GM12878 (cell line): ENCODE results near the gene BEST3. TPM values are rescaled to one million over a fixed set of nuclear protein-coding genes. Genes with fewer than 3 reads are reported as not detected.

Source experiments
- ATAC-seq: fragments of 200-7000 bp; cut with Tn5 transposase; 3 replicates; pipeline ENCODE4 v1.9.1; 2020; ENCODE audit warnings: mild to moderate bottlenecking, moderate library complexity
- BruUV-seq: library from RNA; stranded (reverse); fragments of 400-500 nt; replicated peaks from 2 replicates; lab custom pipeline; 2021; lab: Mats Ljungman, UMichigan
- CTCF ChIA-PET: fragments of 300-600 bp; sonication (Branson Sonifier 250); formaldehyde crosslinking; extraction: SDS; loops from one replicate; lab custom pipeline; 2021; ENCODE audit warnings: inconsistent platforms; lab: Yijun Ruan, JAX
- POLR2A ChIA-PET: fragments of 350-600 bp; formaldehyde crosslinking; extraction: SDS; loops from one replicate; lab custom pipeline; 2021; ENCODE audit warnings: inconsistent platforms; lab: Charles Lee
- RAD21 ChIA-PET: fragments of 300-600 bp; sonication (Branson Sonifier 250); formaldehyde crosslinking; loops from one replicate; lab custom pipeline; 2023; ENCODE audit warnings: antibody characterized with exemption; ENCODE audit not compliant: unreplicated experiment; lab: Charles Lee
- SMC1A ChIA-PET: fragments of 300-600 bp; sonication (Branson Sonifier 250); formaldehyde crosslinking; loops from one replicate; lab custom pipeline; 2023; ENCODE audit not compliant: unreplicated experiment, uncharacterized antibody; lab: Charles Lee
- DNase-seq: peaks from one replicate; pipeline ENCODE4 v3.0.0-alpha.2; 2011; ENCODE audit warnings: low read depth, low spot score
- FAIRE-seq: peaks from 3 replicates; lab custom pipeline; 2011; peaks lifted over from hg19 to GRCh38; lab: Jason Lieb, UNC
- H2AFZ ChIP-seq: 2 replicates; pipeline ENCODE4 v1.6.0; 2011; ENCODE audit warnings: low read depth, low read length, control low read depth; ENCODE audit not compliant: control insufficient read depth
- H3K27ac ChIP-seq: 2 replicates; pipeline ENCODE4 v1.5.1; 2011; ENCODE audit warnings: control low read depth; ENCODE audit not compliant: control insufficient read depth, insufficient read depth
- H3K27me3 ChIP-seq, 2 experiments: replicated peaks in 1 of 2; 2 replicates each; pipeline versions ENCODE4 v1.6.0 to v1.6.1; 2011; ENCODE audit warnings: low read length in 1 of 2; ENCODE audit not compliant: control insufficient read depth in 2 of 2, insufficient read depth in 2 of 2
- H3K36me3 ChIP-seq, 2 experiments: 2 replicates each; pipeline ENCODE4 v1.5.1; 2011; ENCODE audit warnings: low read length in 1 of 2; ENCODE audit not compliant: control insufficient read depth in 2 of 2, insufficient read depth in 2 of 2
- H3K4me1 ChIP-seq: 2 replicates; pipeline ENCODE4 v1.6.1; 2011; ENCODE audit warnings: mild to moderate bottlenecking, low read length, moderate library complexity, mixed read lengths; ENCODE audit not compliant: control insufficient read depth, insufficient read depth
- H3K4me2 ChIP-seq: 2 replicates; pipeline ENCODE4 v1.6.0; 2011; ENCODE audit warnings: control low read depth; ENCODE audit not compliant: control insufficient read depth, insufficient read depth
- H3K4me3 ChIP-seq: fragments of 200-600 bp; sonication (generic); 2 replicates; pipeline ENCODE4 v1.5.1; 2016
- H3K79me2 ChIP-seq: 2 replicates; pipeline ENCODE4 v1.6.0; 2011; ENCODE audit warnings: low read length; ENCODE audit not compliant: control insufficient read depth, insufficient read depth
- H3K9ac ChIP-seq: 2 replicates; pipeline ENCODE4 v1.8.0; 2011; ENCODE audit warnings: low read length, control low read depth, mixed read lengths; ENCODE audit not compliant: control insufficient read depth, insufficient read depth
- H3K9me3 ChIP-seq: replicated peaks from 3 replicates; pipeline ENCODE4 v1.5.1; 2011; ENCODE audit warnings: mild to moderate bottlenecking, low read length; ENCODE audit not compliant: control insufficient read depth, insufficient read depth
- H4K20me1 ChIP-seq: 2 replicates; pipeline ENCODE4 v1.6.0; 2011; ENCODE audit not compliant: control insufficient read depth, insufficient read depth
- BCL11A ChIP-seq: IDR thresholded peaks from 2 replicates; pipeline ENCODE4 v1.6.1; 2011; ENCODE audit warnings: low read depth, low read length
- BCLAF1 ChIP-seq: fragments of 450-650 bp; IDR thresholded peaks from 2 replicates; pipeline ENCODE4 v1.6.1; 2017; ENCODE audit warnings: antibody characterized with exemption, mild to moderate bottlenecking, moderate library complexity
- BHLHE40 ChIP-seq, 2 experiments: fragments of 450-650 bp in 1 of 2; IDR thresholded peaks; 2 replicates each; pipeline ENCODE4 v1.6.1; 2011 to 2017; ENCODE audit warnings: low read depth in 2 of 2, borderline replicate concordance in 1 of 2, improper control_type of control experiment in 1 of 2, low read length in 1 of 2, mild to moderate bottlenecking in 1 of 2
- CREM ChIP-seq: IDR thresholded peaks from 2 replicates; pipeline ENCODE4 v1.6.1; 2014; ENCODE audit warnings: antibody characterized with exemption, low read depth
- EED ChIP-seq: sonication (generic); IDR thresholded peaks from 2 replicates; pipeline ENCODE4 v1.6.1; 2016; ENCODE audit warnings: antibody characterized with exemption, low read depth
- EP300 ChIP-seq, 2 experiments: fragments of 150-350 bp in 1 of 2; IDR thresholded peaks; 2 replicates each; pipeline ENCODE4 v1.6.1; 2011 to 2012; ENCODE audit warnings: low read depth in 2 of 2, low read length in 2 of 2, borderline replicate concordance in 1 of 2, improper control_type of control experiment in 1 of 2, inconsistent platforms in 1 of 2; ENCODE audit not compliant: control insufficient read depth in 1 of 2
- FOXM1 ChIP-seq: IDR thresholded peaks from 2 replicates; pipeline ENCODE4 v1.6.1; 2012; ENCODE audit warnings: low read depth, mild to moderate bottlenecking, inconsistent platforms, low read length, moderate library complexity
- GABPA ChIP-seq: IDR thresholded peaks from 2 replicates; pipeline ENCODE4 v1.6.1; 2014; ENCODE audit warnings: antibody characterized with exemption, low read depth, mild to moderate bottlenecking, inconsistent platforms
- LARP7 ChIP-seq: fragments of 450-650 bp; IDR thresholded peaks from 2 replicates; pipeline ENCODE4 v1.6.1; 2017; ENCODE audit warnings: mild to moderate bottlenecking
- PBX3 ChIP-seq: IDR thresholded peaks from 2 replicates; pipeline ENCODE4 v1.6.1; 2011; ENCODE audit warnings: mild to moderate bottlenecking, low read depth, low read length, moderate library complexity; ENCODE audit not compliant: insufficient replicate concordance
- RCOR1 ChIP-seq: conservative IDR thresholded peaks from 2 replicates; pipeline ENCODE4 v1.6.1; 2012; ENCODE audit warnings: low read depth, low read length, improper control_type of control experiment
- SMAD5 ChIP-seq: IDR thresholded peaks from 2 replicates; pipeline ENCODE4 v1.6.1; 2016; ENCODE audit warnings: antibody characterized with exemption, low read depth
- SP1 ChIP-seq: IDR thresholded peaks from one replicate; pipeline ENCODE4 v1.6.1; 2011; ENCODE audit warnings: low read depth, low read length
- SUPT20H ChIP-seq: IDR thresholded peaks from 2 replicates; pipeline ENCODE4 v1.6.1; 2011; ENCODE audit warnings: low read depth, mild to moderate bottlenecking, low read length, moderate library complexity, borderline replicate concordance; ENCODE audit not compliant: control insufficient read depth
- ZNF384 ChIP-seq: IDR thresholded peaks from 2 replicates; pipeline ENCODE4 v1.6.1; 2012; ENCODE audit warnings: low read depth, mild to moderate bottlenecking, low read length, improper control_type of control experiment, borderline replicate concordance
- WGBS: methylation state at CpG from one replicate; pipeline ENCODE4 v1.1.6; 2016; ENCODE audit warnings: low lambda C conversion rate; ENCODE audit not compliant: insufficient replicate concordance, insufficient coverage; ENCODE audit errors: missing lambda C conversion rate; 5-methylcytosine and 5-hydroxymethylcytosine counted together
- in situ Hi-C: fragments of 300-500 bp; cut with MboI; formaldehyde crosslinking; loops from 9 replicates; pipeline ENCODE4 v1.14.3; 2018; ENCODE audit warnings: mixed read lengths
- intact Hi-C: fragments of 100-400 bp; cut with micrococcal nuclease; formaldehyde crosslinking; loops from one replicate; pipeline ENCODE4 v1.14.2; 2022; ENCODE audit not compliant: unreplicated experiment
- polyA plus RNA-seq, 11 experiments: library from polyadenylated mRNA; depleted of rRNA in 4 of 11; unstranded in 6 of 11; stranded (reverse) in 5 of 11; fragments of >200 nt; fragmentation: Nextera tagmentation in 4 of 11; fragmentation: Illumina TruSeq in 1 of 11; extraction: Ambion mirVana in 4 of 11; extraction: Trizol in 1 of 11; gene quantifications; 1 replicate in 1 of 11; 2 replicates in 10 of 11; pipeline versions ENCODE4 v1.2.1 to v1.2.3, GENCODE V29; 2011 to 2016; ENCODE audit warnings: inconsistent platforms in 2 of 11, missing spikeins in 2 of 11, low read depth in 1 of 11
- total RNA-seq, 4 experiments: library from RNA; depleted of rRNA in 3 of 4; stranded (reverse); fragments of >200 nt in 3 of 4; fragmentation: Illumina TruSeq in 1 of 4; extraction: Trizol in 1 of 4; gene quantifications; 2 replicates each; pipeline versions ENCODE4 v1.2.1 to v1.2.3, GENCODE V29; 2013 to 2021
- TF ChIP-seq, protein P1 (sequence below), 3 experiments: IDR thresholded peaks in 2 of 3; conservative IDR thresholded peaks in 1 of 3; 2 replicates each; pipeline ENCODE4 v1.5.1; 2011; ENCODE audit warnings: low read depth in 3 of 3, low read length in 3 of 3, mild to moderate bottlenecking in 3 of 3, control low read depth in 2 of 3, moderate library complexity in 2 of 3, inconsistent platforms in 1 of 3, mixed read lengths in 1 of 3; ENCODE audit not compliant: control insufficient read depth in 2 of 3, insufficient read depth in 1 of 3; ENCODE audit errors: extremely low read depth in 1 of 3

The BEST3 gene
- total and polyA plus RNA-seq, 10 of the 15 experiments (the other 5 are each of a cell fraction or from before 2014, with no cell fraction given): not detected

DNA sequence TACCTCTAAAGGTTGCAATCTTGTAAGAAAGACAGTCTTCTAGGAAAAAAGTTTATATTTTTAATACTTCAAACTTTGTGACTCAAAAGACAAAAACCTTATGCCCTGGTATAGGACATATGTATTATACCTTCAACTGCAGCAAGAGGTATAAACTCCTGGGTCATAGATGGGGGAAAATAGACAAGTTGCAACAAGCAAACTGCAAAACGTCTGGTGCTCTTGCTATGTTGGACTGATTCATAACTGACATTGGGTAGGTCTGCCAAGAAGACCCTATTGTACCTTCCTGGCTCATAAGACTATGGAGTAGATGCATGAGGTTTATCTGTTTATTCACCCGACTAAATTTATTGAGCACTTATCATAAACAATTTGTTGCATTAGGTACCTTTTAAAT lies 40.9 kb downstream of the BEST3 start (continued):
- TF ChIP-seq RCOR1 (no peak), LARP7 (no peak)

DNA sequence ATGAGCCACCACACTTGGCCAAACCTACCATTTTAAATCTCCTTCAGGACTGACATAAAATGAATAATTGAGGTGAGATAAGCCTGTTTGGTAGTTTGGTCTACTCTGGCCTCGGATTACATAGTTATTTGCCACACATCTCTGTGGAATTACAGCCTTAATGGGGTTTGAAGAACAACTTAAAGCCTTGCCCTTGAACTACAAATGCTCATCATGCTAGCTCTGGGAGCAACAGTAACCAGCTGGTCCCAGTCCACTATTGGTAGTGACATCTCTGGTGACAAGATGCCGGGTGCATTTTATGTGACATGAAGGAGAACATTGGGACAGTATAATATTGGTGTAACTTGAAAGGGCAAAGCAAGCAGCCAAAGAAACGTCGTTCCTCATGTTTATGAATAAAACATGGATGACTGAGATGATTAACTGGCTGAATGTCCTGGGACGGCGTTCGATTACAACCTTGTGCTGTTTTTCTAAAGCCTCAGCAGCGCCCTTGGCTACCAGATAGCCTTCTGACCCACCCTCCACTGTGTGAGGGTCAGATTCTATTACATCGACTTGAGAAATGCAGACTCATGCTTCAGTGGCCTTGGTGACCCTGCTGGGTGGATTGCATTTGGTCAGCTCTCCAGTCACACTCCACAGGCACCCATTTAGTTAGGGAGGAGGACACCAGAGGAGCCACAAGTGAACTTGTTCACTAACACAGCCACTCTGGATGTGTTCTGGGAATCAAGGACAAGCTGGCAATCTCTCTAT lies 41.5 kb downstream of the BEST3 start:
- H3K4me2 ChIP-seq: no peak overlapping the region
- TF ChIP-seq EP300 (IDR thresholded peaks at IDR 0.05; ENCODE audit: borderline replicate concordance in 1 of 2, control insufficient read depth in 1 of 2, low read depth in 2 of 2, low read length in 2 of 2): no peak
- TF ChIP-seq SP1: no peak
- TF ChIP-seq PBX3: no peak
- TF ChIP-seq SUPT20H: no peak
- no peak for TF ChIP-seq BCLAF1
- no peak for TF ChIP-seq CREM
- TF ChIP-seq BCL11A: no peak
- TF ChIP-seq FOXM1: no peak
- TF ChIP-seq SMAD5: no peak
- TF ChIP-seq EED: no peak
- TF ChIP-seq, protein P1, sequence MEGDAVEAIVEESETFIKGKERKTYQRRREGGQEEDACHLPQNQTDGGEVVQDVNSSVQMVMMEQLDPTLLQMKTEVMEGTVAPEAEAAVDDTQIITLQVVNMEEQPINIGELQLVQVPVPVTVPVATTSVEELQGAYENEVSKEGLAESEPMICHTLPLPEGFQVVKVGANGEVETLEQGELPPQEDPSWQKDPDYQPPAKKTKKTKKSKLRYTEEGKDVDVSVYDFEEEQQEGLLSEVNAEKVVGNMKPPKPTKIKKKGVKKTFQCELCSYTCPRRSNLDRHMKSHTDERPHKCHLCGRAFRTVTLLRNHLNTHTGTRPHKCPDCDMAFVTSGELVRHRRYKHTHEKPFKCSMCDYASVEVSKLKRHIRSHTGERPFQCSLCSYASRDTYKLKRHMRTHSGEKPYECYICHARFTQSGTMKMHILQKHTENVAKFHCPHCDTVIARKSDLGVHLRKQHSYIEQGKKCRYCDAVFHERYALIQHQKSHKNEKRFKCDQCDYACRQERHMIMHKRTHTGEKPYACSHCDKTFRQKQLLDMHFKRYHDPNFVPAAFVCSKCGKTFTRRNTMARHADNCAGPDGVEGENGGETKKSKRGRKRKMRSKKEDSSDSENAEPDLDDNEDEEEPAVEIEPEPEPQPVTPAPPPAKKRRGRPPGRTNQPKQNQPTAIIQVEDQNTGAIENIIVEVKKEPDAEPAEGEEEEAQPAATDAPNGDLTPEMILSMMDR (IDR thresholded peaks at IDR 0.05 in 2 of 3, conservative IDR thresholded peaks at IDR 0.05 in 1 of 3; ENCODE audit: control insufficient read depth in 2 of 3, extremely low read depth in 1 of 3, insufficient read depth in 1 of 3, low read depth in 3 of 3, low read length in 3 of 3): no peak
- no peak for TF ChIP-seq ZNF384
- TF ChIP-seq BHLHE40 (IDR thresholded peaks at IDR 0.05; ENCODE audit: borderline replicate concordance in 1 of 2, low read depth in 2 of 2, low read length in 1 of 2): no peak
- TF ChIP-seq GABPA: no peak
- in situ Hi-C loops (no loop called here), intact Hi-C loops (no loop called here)
- ATAC-seq (no peak), DNase-seq (no peak), FAIRE-seq (no peak)
- H3K79me2 ChIP-seq: no peaks in the 10 kb centered on the region
- ChIA-PET SMC1A (interaction anchor here (0.7 kb wide), 1 partner anchor 40 kb away, joined by 3 read pairs; no protein-coding TSS in a partner anchor), POLR2A (no interaction called here), RAD21 (no interaction called here), CTCF (interaction anchor here (1.4 kb wide), 1 partner anchor 19 kb away, joined by 3 read pairs; no protein-coding TSS in a partner anchor)
- 42% methylated on average over 9 of the region's 9 CpGs for WGBS
- no peak overlapping the region for H2AFZ ChIP-seq
- no peaks in the 10 kb centered on the region for H3K4me1 ChIP-seq
- peaks cover 0 to 3% of the 10 kb centered on the region in 2 experiments; a peak in 1 of 4 replicates for H3K27me3 ChIP-seq
- no peaks in the 10 kb centered on the region for H4K20me1 ChIP-seq
- no TSS peak for BruUV-seq
- no peak overlapping the region for H3K4me3 ChIP-seq
- no peaks in the 10 kb centered on the region for H3K36me3 ChIP-seq
- H3K27ac ChIP-seq: no peak overlapping the region
- no peak overlapping the region for H3K9ac ChIP-seq
- no peaks in the 10 kb centered on the region for H3K9me3 ChIP-seq
